ENCODE measurements around the gene TREM1. TPM values are rescaled to one million over a fixed set of nuclear protein-coding genes. Genes with fewer than 3 reads are reported as not detected.
A peak's percentile ranks its signal among the peaks of the same experiment; 100 is the strongest.

Gene TREM1
- polyA plus RNA-seq, 1 donor (not counting 4 experiments of a cell fraction or from before 2014, with no cell fraction given) = not detected

DNA sequence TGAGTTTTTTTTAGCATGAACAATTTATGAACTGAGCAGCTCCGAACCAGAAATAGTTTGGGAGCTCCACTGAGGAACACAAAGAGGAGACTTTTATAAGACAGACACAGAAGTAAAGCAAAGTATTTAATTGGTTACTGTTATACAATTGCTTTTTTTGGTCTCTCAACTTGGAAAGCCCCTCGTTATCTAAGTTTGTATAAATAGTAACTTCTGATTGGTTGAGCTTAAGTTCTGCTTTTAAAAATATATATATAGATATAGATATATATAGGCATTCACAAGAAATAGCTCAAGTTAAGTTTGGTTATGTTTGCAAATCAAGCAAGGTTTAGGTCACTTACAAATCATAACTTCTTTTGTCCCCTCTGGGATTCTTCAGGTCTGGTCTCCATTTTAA, 28.7 kb upstream of the TREM1 start:
- FAIRE-seq = no peak
- Histone ChIP-seq H3K9ac (ENCODE audit: control insufficient read depth, extremely low read depth, insufficient read depth, low read length) (no peak overlapping the region), H3K4me2 (ENCODE audit: control insufficient read depth, extremely low read depth, insufficient read depth, low read depth, low read length) (no peak overlapping the region), H3K9me1 (ENCODE audit: control insufficient read depth, extremely low read depth, insufficient read depth, low read length) (no peaks in the 10 kb centered on the region), H3K36me3 (ENCODE audit: control insufficient read depth in 2 of 2, extremely low read depth in 1 of 2, insufficient read depth in 2 of 2, low read length in 2 of 2) (no peaks in the 10 kb centered on the region), H4K20me1 (ENCODE audit: control insufficient read depth, extremely low read depth, insufficient read depth, low read length) (peaks cover 2% of the 10 kb centered on the region), H3K9me3 (ENCODE audit: control insufficient read depth, low read depth, low read length) (no peaks in the 10 kb centered on the region), H2AFZ (ENCODE audit: control insufficient read depth, low read length) (no peak overlapping the region), H3K4me3 (ENCODE audit: control insufficient read depth in 2 of 3, extremely low read depth in 1 of 3, insufficient read depth in 2 of 3, low read depth in 1 of 3, low read length in 3 of 3) (no peak overlapping the region), H3K79me2 (ENCODE audit: control insufficient read depth, insufficient read depth, low read length) (no peaks in the 10 kb centered on the region), H3K4me1 (ENCODE audit: control insufficient read depth, extremely low read depth, insufficient read depth, low read length) (no peaks in the 10 kb centered on the region), H3K27ac (ENCODE audit: control insufficient read depth, insufficient read depth, low read length) (no peak overlapping the region), H3K27me3 (ENCODE audit: control insufficient read depth, extremely low read depth, insufficient read depth, low read length) (peaks cover 19% of the 10 kb centered on the region)
- DNase-seq (ENCODE audit: low read depth, low spot score) = no peak
- dilution Hi-C loops (cut with MboI; ENCODE audit: extremely low pct_ligation_motif_present, low sequenced_read_pairs) = no loop called here
- TF ChIP-seq, protein P1, sequence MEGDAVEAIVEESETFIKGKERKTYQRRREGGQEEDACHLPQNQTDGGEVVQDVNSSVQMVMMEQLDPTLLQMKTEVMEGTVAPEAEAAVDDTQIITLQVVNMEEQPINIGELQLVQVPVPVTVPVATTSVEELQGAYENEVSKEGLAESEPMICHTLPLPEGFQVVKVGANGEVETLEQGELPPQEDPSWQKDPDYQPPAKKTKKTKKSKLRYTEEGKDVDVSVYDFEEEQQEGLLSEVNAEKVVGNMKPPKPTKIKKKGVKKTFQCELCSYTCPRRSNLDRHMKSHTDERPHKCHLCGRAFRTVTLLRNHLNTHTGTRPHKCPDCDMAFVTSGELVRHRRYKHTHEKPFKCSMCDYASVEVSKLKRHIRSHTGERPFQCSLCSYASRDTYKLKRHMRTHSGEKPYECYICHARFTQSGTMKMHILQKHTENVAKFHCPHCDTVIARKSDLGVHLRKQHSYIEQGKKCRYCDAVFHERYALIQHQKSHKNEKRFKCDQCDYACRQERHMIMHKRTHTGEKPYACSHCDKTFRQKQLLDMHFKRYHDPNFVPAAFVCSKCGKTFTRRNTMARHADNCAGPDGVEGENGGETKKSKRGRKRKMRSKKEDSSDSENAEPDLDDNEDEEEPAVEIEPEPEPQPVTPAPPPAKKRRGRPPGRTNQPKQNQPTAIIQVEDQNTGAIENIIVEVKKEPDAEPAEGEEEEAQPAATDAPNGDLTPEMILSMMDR (optimal IDR thresholded peaks at IDR 0.05 in 1 of 3, IDR thresholded peaks at IDR 0.05 in 1 of 3, conservative IDR thresholded peaks at IDR 0.05 in 1 of 3; ENCODE audit: extremely low read depth in 1 of 3, insufficient read depth in 2 of 3, low read length in 3 of 3) = no peak
- no peak for TF ChIP-seq EZH2 (IDR thresholded peaks at IDR 0.05; ENCODE audit: low read length)

GRCh38 chr6:41306187-41306854, 19.8 kb upstream of the TREM1 start:
- H3K79me2 ChIP-seq (ENCODE audit: control insufficient read depth, insufficient read depth, low read length) = no peaks in the 10 kb centered on the region
- H4K20me1 ChIP-seq (ENCODE audit: control insufficient read depth, extremely low read depth, insufficient read depth, low read length) = no peaks in the 10 kb centered on the region
- no peaks in the 10 kb centered on the region for H3K4me1 ChIP-seq (ENCODE audit: control insufficient read depth, extremely low read depth, insufficient read depth, low read length)
- DNase-seq (ENCODE audit: low read depth, low spot score) (no peak), FAIRE-seq (no peak)
- dilution Hi-C loops (cut with MboI; ENCODE audit: extremely low pct_ligation_motif_present, low sequenced_read_pairs) = no loop called here
- TF ChIP-seq, protein P1 (optimal IDR thresholded peaks at IDR 0.05 in 1 of 3, IDR thresholded peaks at IDR 0.05 in 1 of 3, conservative IDR thresholded peaks at IDR 0.05 in 1 of 3; ENCODE audit: extremely low read depth in 1 of 3, insufficient read depth in 2 of 3, low read length in 3 of 3) = peak; percentile 41 to 53 (median 52)
- TF ChIP-seq EZH2 (IDR thresholded peaks at IDR 0.05; ENCODE audit: low read length) = no peak
- no peak overlapping the region for H3K4me3 ChIP-seq (ENCODE audit: control insufficient read depth in 2 of 3, extremely low read depth in 1 of 3, insufficient read depth in 2 of 3, low read depth in 1 of 3, low read length in 3 of 3)
- no peak overlapping the region for H3K4me2 ChIP-seq (ENCODE audit: control insufficient read depth, extremely low read depth, insufficient read depth, low read depth, low read length)
- H3K9me3 ChIP-seq (ENCODE audit: control insufficient read depth, low read depth, low read length) = no peaks in the 10 kb centered on the region
- no peak overlapping the region for H3K27ac ChIP-seq (ENCODE audit: control insufficient read depth, insufficient read depth, low read length)
- H2AFZ ChIP-seq (ENCODE audit: control insufficient read depth, low read length) = no peak overlapping the region
- no peak overlapping the region for H3K9ac ChIP-seq (ENCODE audit: control insufficient read depth, extremely low read depth, insufficient read depth, low read length)
- H3K36me3 ChIP-seq (ENCODE audit: control insufficient read depth in 2 of 2, extremely low read depth in 1 of 2, insufficient read depth in 2 of 2, low read length in 2 of 2) = no peaks in the 10 kb centered on the region
- no peaks in the 10 kb centered on the region for H3K9me1 ChIP-seq (ENCODE audit: control insufficient read depth, extremely low read depth, insufficient read depth, low read length)
- peaks cover 18% of the 10 kb centered on the region for H3K27me3 ChIP-seq (ENCODE audit: control insufficient read depth, extremely low read depth, insufficient read depth, low read length)
